GM19193 (cell line): ENCODE results near the gene PERCC1.

ENCODE experiments used
- POLR2A ChIP-seq: IDR thresholded peaks from 4 replicates; pipeline ENCODE4 v1.6.1; 2011; ENCODE audit not compliant: insufficient read depth, insufficient read length; ENCODE audit errors: extremely low read depth

The PERCC1 gene

DNA sequence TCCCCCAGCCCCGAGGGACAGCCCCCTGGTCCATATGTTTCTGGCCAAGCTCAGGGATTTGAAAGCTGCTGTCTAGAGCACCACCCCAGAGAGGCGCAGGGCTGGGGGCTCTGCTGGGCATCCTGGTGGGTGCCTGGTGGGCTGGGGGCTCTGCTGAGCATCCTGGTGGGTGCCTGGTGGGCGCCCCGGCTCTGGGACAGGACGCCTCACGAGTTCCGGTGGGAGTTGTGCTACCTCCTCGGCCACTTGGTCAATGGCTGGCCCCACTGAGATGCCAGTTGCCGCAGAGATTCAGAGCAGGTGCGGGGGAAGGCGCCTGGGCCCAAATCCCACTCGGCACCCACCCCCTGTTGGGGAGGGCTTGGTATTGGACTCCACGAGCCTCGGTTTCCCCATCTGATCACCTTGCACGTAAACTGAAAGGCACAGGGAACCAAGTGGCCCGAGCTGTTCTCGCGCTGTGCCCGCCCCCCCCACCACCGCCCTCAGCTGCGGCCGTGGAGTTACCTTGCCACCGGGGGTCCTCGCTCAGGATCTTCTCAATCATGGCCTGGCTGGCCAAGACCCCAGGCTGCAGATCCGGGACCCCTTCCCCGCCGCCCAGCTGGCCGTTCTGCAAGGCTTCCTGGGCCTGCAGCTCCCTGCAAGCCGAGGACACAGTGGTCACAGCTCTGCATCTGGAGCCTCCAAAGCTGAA lies 29.7 kb upstream of the PERCC1 start:
- TF ChIP-seq POLR2A = no peak

DNA sequence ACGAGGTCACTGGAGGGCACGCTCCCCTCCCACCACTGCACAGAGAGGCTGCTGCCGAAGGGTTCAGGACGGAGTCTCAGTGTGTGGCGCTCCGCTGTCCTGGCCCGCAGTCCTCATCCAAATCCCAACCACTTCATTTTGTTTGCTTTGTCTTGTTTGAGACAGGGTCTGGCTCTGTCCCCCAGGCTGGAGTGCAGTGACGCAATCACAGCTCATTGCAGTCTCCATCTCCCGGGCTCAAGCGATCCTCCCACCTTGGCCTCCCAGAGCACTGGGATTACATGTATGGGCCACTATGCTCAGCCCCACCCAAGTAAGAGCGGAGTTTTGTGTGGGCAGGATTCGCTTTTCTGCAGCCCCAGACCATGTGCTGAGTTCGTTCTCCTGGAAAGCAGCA lies 29.1 kb upstream of the PERCC1 start:
- TF ChIP-seq POLR2A = no peak

DNA sequence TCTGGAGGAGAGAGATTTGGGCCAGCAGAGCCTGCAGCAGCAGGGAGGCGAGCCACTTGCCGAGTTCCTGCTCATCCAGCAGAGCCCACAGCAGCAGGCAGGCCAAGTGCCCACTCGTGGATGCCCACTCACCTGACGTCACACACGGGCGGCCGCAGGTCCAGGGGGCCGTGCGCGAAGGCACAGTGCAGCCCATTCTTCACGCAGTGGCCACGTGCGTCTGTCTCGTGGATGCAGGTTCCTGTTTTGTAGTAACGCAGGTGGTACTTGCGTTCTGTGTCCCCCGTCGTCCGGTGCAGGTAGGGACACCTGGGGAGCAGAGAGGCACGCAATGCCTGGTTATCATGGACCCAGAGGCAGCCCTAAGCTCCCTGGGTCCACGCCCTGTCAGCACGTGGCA lies 27.8 kb upstream of the PERCC1 start:
- TF ChIP-seq POLR2A = no peak

DNA sequence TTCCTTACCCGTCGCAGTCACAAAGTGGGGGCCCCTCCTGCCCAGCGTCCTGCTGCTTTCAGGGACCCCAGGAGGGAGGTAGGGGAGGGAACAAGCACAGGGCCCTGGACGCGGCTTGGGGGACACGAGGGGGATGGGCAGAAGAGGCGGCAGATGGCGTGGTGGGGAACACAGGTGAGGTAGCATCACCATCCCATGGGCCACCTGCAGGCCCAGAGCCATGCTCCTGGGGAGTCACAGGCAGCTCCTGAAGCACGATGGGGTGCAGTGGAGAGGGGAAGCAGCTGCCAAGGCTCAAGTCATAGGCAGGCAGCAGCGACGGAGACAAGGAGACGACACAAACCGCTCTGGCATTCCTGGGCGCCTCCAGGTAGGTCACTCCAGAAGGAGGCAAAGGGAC lies 27.1 kb upstream of the PERCC1 start:
- no peak for TF ChIP-seq POLR2A

DNA sequence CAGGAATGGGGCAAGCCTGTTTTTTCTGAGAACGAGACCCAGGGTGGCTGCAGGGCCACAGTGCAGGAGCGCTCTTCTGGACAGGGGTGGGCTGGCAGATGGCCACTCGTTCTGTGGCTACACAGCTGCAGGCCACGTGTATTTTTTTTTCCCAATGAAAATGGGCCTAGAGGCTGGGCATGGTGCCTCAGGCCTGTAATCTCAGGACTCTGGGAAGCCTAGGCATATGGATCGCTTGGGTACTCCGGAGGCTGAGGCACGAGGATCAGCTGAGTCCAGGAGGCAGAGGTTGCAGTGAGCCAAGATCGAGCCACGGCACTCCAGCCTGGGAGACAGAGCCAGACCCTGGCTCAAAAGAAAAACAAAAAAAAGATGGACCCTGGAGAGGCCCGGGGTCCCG lies 23.1 kb upstream of the PERCC1 start:
- no peak for TF ChIP-seq POLR2A

DNA sequence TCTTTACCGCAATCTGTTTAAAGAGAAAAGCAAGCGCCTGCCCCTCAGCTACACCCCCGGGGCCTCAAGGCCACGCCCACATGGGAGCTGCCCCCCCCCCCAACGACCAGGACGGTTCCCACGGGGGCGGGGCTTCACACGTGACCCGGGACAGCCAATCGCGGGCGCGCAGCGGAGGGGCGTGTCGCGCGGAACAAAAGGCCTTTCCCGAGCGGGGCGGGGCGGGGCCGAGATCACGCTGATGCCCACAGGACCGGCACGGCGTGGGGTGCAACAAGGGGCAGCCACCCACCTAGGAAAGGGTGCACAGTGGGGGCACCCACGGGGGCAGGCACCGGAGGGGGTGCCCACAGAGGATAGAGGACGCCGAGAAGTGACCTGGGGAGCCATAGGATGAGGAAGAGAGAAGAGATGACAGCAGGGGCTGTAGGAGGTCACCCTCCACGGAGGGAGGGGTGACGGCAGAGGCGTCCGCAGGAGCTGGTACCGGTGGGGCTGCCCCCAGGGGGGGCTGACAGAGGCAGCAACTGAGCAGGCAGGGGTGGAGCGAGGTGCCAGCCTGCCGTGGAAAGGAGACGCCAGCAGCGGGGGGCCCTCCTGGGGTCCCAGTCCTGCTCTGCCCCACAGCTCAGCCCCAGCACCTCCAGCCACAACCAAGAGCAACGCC lies 22.6 kb upstream of the PERCC1 start:
- no peak for TF ChIP-seq POLR2A

DNA sequence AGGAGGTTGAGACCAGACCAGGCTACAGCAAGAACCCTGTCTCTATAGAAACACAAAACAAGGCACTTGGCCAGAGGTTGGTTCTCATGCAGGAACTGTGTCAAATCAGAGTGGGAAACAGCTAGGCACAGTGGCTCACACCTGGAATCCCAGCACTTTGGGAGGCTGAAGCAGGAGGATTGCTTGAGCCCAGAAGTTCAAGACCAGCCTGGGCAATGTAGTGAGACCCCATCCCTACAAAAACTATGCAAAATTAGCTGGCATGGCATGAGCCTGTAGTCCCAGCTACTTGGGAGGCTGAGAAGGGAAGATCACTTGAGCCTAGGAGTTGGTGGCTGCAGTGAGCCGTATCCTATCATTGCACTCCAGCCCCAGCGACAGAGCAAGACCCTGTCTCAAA lies 18.0 kb upstream of the PERCC1 start:
- TF ChIP-seq POLR2A = no peak

DNA sequence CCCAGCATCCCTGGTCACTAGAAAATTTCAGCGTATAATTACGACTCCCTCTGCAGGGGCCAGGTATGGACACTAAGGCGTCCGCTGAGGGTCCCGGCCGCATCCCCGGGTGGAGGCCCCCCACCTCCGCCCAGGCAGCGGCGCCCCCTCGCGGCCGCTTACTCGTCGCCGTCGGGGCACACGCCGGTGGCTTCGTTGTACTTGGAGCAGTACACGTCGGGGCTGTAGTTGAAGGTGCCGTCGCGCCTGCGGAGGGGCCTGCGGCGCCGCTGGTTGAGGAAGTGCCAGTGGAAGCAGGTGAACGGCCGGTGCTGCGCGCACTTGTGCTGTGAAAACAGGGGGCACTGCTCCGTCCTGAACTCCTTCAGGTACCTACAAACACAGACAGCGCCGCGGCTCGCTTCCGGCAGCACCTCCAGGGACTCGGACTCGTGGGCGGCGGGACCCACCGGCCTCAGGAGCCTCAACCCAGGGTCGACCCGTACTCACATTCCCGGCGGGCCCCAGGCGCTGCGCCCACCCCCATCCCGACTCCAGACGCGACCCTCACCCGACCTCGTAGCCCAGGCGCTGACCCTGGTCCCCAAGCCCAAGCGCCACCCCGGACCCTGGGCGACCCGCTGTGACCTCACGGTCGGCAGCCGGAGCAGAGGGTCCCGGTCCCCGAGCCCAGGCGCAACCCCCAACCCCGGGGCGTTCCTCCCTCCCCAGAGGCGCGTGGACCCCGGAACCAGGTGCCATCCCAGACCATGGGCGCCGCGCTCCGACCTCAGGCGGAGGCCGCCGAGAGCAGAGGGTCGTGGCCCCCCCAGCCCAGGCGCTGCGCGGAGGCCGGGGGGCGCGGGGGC lies 17.0 kb upstream of the PERCC1 start:
- no peak for TF ChIP-seq POLR2A

DNA sequence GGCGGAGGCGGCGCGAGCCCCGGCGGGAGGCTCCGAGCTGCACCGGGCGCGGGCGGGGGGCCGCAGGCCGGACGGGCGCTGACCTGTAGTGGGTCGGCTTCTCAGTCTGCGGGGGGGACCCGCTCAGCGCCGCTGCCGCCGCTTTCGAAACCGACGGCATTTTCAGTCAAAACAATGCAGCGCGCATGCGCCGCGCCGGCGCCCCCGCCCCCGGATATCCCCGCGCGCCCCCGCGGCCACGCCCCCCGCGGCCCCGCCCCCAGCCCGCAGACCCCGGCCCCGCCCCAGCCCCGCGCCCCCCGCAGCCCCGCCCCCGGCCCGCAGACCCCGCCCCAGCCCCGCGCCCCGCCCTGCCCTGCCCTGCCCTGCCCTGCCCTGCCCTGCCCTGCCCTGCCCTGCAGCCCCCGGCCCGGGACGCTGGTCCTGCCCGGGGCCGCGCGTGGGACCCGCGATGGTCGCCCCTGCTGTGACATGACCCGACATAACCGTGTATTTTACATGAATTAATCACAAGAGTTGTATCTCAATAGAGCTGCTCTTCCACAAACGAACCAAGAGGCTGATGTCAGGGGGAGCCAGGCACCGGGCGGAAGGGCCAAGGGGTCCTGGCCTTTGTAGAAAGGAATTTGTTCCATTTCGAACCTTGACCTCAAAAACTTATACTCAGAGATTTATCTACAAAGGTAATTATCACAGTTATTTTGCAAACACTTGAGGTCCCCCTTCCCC lies 16.2 kb upstream of the PERCC1 start, which contains the start of gene UNKL:
TSS of gene UNKL (minus strand) at position 173 of the 729 bp plus-strand sequence. CDS start at position 160, 13 bp downstream.
- peak; percentile 46 for TF ChIP-seq POLR2A

DNA sequence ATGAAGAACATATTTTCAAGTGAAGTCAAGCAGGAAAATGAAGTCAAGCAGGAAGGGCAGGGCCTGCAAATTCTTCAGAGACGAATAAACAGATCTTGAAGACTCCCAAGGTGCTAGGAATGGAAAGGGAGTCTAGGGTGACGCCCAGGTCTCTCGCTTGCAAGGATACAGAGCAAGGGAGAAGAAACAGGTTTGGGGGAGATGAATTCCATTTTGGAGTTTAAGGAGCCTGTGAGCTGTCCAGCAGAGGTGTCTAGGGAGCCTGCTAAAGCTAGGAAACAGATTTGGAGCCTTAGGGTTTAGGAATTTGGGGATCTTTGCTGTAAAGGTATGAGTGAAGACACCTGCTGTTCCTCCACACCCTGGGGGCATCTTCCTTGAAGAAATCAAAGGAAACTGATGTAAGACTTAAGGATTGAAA lies 14.3 kb upstream of the PERCC1 start:
- no peak for TF ChIP-seq POLR2A

DNA sequence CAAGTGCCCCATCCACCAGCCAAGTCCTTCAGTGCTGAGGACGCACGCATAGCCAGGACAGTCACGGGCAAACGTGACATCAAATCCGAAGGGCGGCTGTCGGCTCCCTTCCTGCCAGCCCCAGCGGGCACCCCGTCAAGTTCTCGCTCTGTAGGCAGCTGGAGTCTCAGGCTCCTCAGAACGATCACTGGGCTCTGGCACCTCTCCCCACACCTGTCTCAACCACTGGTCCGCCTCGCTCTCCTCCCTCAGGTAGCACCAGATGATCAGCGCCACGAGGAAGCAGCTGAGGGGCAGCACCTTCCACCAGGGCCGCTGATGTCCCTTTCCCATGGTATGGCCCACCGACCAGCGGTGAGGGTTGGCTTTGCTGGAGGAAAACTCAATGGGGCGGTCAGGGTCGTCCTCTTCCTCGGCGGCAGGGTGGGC lies 10.8 kb upstream of the PERCC1 start:
- no peak for TF ChIP-seq POLR2A

DNA sequence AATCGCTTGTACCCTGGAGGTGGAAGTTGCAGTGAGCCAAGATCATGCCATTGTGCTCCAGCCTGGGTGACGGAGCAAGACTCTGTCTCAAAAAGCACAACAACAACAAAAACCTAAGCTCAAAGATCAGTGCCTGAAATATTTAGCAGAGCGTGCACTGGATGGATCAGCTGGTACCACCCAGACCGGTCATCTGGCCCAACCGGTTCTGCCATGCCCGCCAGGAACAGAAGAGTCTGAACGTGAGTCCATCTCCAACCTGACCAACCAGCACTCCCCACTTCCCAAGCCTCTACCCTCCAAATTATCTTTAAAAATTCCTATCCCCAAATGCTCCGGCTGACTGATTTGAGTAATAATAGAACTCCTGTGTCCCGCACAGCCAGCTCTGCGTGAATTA lies 8.8 kb upstream of the PERCC1 start:
- no peak for TF ChIP-seq POLR2A

DNA sequence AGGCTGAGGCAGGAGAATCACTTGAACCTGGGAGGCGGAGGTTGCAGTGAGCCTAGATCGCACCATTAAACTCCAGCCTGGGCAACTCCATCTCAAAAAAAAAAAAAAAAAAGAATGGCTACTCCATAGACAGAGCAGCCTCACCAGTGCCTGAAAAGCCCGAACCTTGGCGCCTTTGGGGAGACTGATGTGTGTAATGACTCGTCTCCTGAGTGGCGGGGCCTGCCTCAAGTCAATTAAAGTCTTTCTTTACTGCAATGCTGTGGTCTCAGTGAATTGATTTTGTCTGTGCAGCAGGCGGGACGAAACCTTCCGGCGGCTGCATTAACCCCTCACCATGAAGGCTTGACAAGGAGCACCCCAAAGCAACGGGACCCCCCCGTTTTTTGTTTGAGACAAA lies 6.8 kb upstream of the PERCC1 start:
- TF ChIP-seq POLR2A = no peak

DNA sequence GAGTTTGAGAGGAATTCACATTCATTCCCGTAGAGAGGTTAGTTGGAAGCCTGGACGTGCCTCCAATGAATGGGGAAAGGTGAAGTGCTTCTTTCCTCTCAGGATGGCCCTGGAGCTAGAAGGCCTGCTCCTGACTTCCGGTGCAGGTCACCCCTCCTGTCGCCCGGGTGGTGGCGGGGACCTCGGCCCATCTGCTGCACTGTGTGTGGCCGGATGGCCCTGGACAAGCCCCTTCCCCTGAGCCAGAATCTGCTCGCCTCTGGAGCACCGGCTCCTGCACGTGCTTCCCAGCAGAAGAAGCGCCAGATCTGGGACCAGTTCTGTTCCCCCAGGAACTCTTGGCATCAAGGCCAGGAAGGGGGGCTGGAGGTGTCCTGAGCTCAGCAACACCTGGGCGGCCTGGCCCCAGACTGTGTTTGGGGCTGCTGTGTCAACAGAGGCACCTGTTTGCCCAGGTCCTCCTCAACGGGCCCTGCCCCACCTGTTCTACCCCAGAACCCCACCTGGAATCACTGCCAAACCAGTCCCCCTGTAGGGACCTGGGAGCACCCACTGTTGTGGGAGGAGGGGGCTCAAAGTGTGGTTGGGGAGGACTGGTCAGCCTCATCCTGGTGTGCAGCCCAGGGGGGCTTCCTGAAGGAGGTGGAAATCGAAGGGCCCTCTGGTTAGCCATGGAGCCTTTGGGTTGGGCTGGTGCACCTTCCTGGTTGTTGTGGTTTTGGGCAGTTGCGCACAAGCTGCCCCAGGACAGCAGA lies 5.1 kb upstream of the PERCC1 start:
- no peak for TF ChIP-seq POLR2A
